H9 (cell line): Measurements from ENCODE around the gene IGF2R. TPM values are rescaled to one million over a fixed set of nuclear protein-coding genes. Genes with fewer than 3 reads are reported as not detected.
"Not testable (repeated sequence)": the region's sequence is repeated elsewhere in the genome, so short reads cannot be mapped to it uniquely, and the experiment has no call there.

Experiments used
- DNase-seq: peaks from one replicate; pipeline ENCODE4 v3.0.0-alpha.2; 2017
- H2AFZ ChIP-seq: one replicate; pipeline ENCODE4 v1.6.1; 2013; ENCODE audit warnings: mild to moderate bottlenecking, low read length, control low read depth, moderate library complexity
- H2AK5ac ChIP-seq: 2 replicates; pipeline ENCODE4 v1.6.1; 2013; ENCODE audit warnings: low read length, control low read depth, mixed read lengths; ENCODE audit not compliant: insufficient read length
- H2BK120ac ChIP-seq: one replicate; pipeline ENCODE4 v1.6.1; 2013; ENCODE audit warnings: low read depth, mild to moderate bottlenecking, low read length, control low read depth, inconsistent platforms; ENCODE audit not compliant: poor library complexity, severe bottlenecking
- H2BK12ac ChIP-seq: 2 replicates; pipeline ENCODE4 v1.6.1; 2013; ENCODE audit warnings: low read length, control low read depth, mixed read lengths, low read depth; ENCODE audit not compliant: insufficient read length
- H2BK15ac ChIP-seq: 2 replicates; pipeline ENCODE4 v1.6.1; 2013; ENCODE audit warnings: low read depth, low read length, control low read depth
- H2BK20ac ChIP-seq: one replicate; pipeline ENCODE4 v1.6.1; 2013; ENCODE audit warnings: low read depth, mild to moderate bottlenecking, low read length, control low read depth, inconsistent platforms; ENCODE audit not compliant: poor library complexity, severe bottlenecking
- H2BK5ac ChIP-seq: 2 replicates; pipeline ENCODE4 v1.6.1; 2013; ENCODE audit warnings: low read length, control low read depth, mixed read lengths; ENCODE audit not compliant: insufficient read length
- H3K14ac ChIP-seq: 2 replicates; pipeline ENCODE4 v1.6.1; 2013; ENCODE audit warnings: low read length, control low read depth; ENCODE audit not compliant: insufficient read depth
- H3K18ac ChIP-seq: 2 replicates; pipeline ENCODE4 v1.6.1; 2013; ENCODE audit warnings: low read depth, mild to moderate bottlenecking, mixed read lengths, low read length, control low read depth; ENCODE audit not compliant: insufficient read length
- H3K23ac ChIP-seq: 2 replicates; pipeline ENCODE4 v1.6.1; 2013; ENCODE audit warnings: low read length, control low read depth, mixed read lengths, low read depth; ENCODE audit not compliant: insufficient read length
- H3K23me2 ChIP-seq: 2 replicates; pipeline ENCODE4 v1.6.1; 2013; ENCODE audit warnings: low read depth, mild to moderate bottlenecking, mixed read lengths, low read length, control low read depth; ENCODE audit not compliant: insufficient read length, poor library complexity, severe bottlenecking
- H3K27ac ChIP-seq: 2 replicates; pipeline ENCODE4 v1.5.1; 2013; ENCODE audit warnings: low read length, control low read depth, mixed read lengths, low read depth; ENCODE audit not compliant: insufficient read length
- H3K27me3 ChIP-seq: 2 replicates; pipeline ENCODE4 v1.6.1; 2013; ENCODE audit warnings: low read length, control low read depth, inconsistent platforms; ENCODE audit not compliant: insufficient read depth
- H3K4ac ChIP-seq: 2 replicates; pipeline ENCODE4 v1.6.1; 2013; ENCODE audit warnings: low read depth, mild to moderate bottlenecking, control low read depth, inconsistent platforms, low read length, moderate library complexity
- H3K4me1 ChIP-seq: 2 replicates; pipeline ENCODE4 v1.6.1; 2013; ENCODE audit warnings: low read length, control low read depth, inconsistent platforms; ENCODE audit not compliant: insufficient read depth
- H3K4me2 ChIP-seq: 2 replicates; pipeline ENCODE4 v1.6.1; 2013; ENCODE audit warnings: low read length, control low read depth, mixed read lengths; ENCODE audit not compliant: insufficient read length, insufficient read depth
- H3K56ac ChIP-seq: 2 replicates; pipeline ENCODE4 v1.6.1; 2013; ENCODE audit warnings: low read depth, mild to moderate bottlenecking, mixed read lengths, low read length, control low read depth; ENCODE audit not compliant: insufficient read length
- H3K79me1 ChIP-seq: 2 replicates; pipeline ENCODE4 v1.6.1; 2013; ENCODE audit warnings: low read depth, mild to moderate bottlenecking, moderate library complexity, low read length, control low read depth, inconsistent platforms; ENCODE audit not compliant: insufficient read depth, poor library complexity, severe bottlenecking
- H3K79me2 ChIP-seq: 2 replicates; pipeline ENCODE4 v1.6.1; 2013; ENCODE audit warnings: low read length, control low read depth, inconsistent platforms; ENCODE audit not compliant: insufficient read depth
- H3K9ac ChIP-seq: 2 replicates; pipeline ENCODE4 v1.6.1; 2013; ENCODE audit warnings: low read length, control low read depth, mixed read lengths; ENCODE audit not compliant: insufficient read length; ENCODE audit errors: extremely low read depth
- H3K9me3 ChIP-seq: one replicate; pipeline ENCODE4 v1.6.1; 2013; ENCODE audit warnings: low read depth, low read length, inconsistent platforms; ENCODE audit not compliant: control insufficient read depth
- H3T11ph ChIP-seq: one replicate; pipeline ENCODE4 v1.6.1; 2013; ENCODE audit warnings: mild to moderate bottlenecking, low read length, control low read depth, inconsistent platforms
- H4K20me1 ChIP-seq: one replicate; pipeline ENCODE4 v1.6.1; 2013; ENCODE audit not compliant: control insufficient read depth, insufficient read length, insufficient read depth
- H4K5ac ChIP-seq: 2 replicates; pipeline ENCODE4 v1.6.1; 2013; ENCODE audit warnings: low read depth, mild to moderate bottlenecking, mixed read lengths, low read length, control low read depth; ENCODE audit not compliant: insufficient read length
- H4K8ac ChIP-seq: replicated peaks from 2 replicates; pipeline ENCODE4 v1.6.1; 2013; ENCODE audit warnings: low read length, control low read depth, mixed read lengths, low read depth; ENCODE audit not compliant: insufficient read length
- H4K91ac ChIP-seq: 2 replicates; pipeline ENCODE4 v1.6.1; 2013; ENCODE audit warnings: low read depth, mild to moderate bottlenecking, moderate library complexity, mixed read lengths, low read length, control low read depth; ENCODE audit not compliant: insufficient read length
- H3K27ac Mint-ChIP-seq, 3 experiments: 2 replicates in 2 of 3; 3 replicates in 1 of 3; pipeline ENCODE4 v1.8.0; 2020 to 2021; ENCODE audit warnings: mixed read lengths in 3 of 3, mild to moderate bottlenecking in 1 of 3, moderate library complexity in 1 of 3
- H3K27me3 Mint-ChIP-seq: 2 replicates; pipeline ENCODE4 v1.8.0; 2021; ENCODE audit warnings: low read depth, mild to moderate bottlenecking, moderate library complexity, mixed read lengths
- H3K36me3 Mint-ChIP-seq, 3 experiments: 2 replicates in 2 of 3; 3 replicates in 1 of 3; pipeline ENCODE4 v1.8.0; 2020 to 2021; ENCODE audit warnings: low read depth in 3 of 3, mixed read lengths in 3 of 3; ENCODE audit not compliant: insufficient read depth in 1 of 3
- H3K4me1 Mint-ChIP-seq, 2 experiments: 2 replicates each; pipeline ENCODE4 v1.8.0; 2020; ENCODE audit warnings: mixed read lengths in 2 of 2
- H3K4me3 Mint-ChIP-seq, 2 experiments: 2 replicates in 1 of 2; 3 replicates in 1 of 2; pipeline ENCODE4 v1.8.0; 2020 to 2021; ENCODE audit warnings: mild to moderate bottlenecking in 2 of 2, mixed read lengths in 2 of 2, moderate library complexity in 1 of 2
- H3K9me3 Mint-ChIP-seq, 2 experiments: 2 replicates in 1 of 2; 3 replicates in 1 of 2; pipeline ENCODE4 v1.8.0; 2020; ENCODE audit warnings: mild to moderate bottlenecking in 2 of 2, mixed read lengths in 2 of 2, moderate library complexity in 1 of 2
- WGBS: extraction: QIAGEN DNeasy Blood & Tissue Kit; methylation state at CpG from one replicate; pipeline ENCODE4 v1.1.7; 2013; ENCODE audit warnings: missing lambda C conversion rate, low lambda C conversion rate, mixed read lengths; ENCODE audit not compliant: insufficient read length; ENCODE audit errors: extremely low coverage; 5-methylcytosine and 5-hydroxymethylcytosine counted together
- total RNA-seq: library from RNA; stranded (reverse); gene quantifications from 2 replicates; pipeline ENCODE4 v1.2.1, GENCODE V29; 2021
- TF ChIP-seq, protein P1 (sequence below): fragments of 200-600 bp; sonication (generic); conservative IDR thresholded peaks from 3 replicates; pipeline ENCODE4 v1.8.0; 2021; ENCODE audit warnings: antibody characterized with exemption, mild to moderate bottlenecking

Gene IGF2R
- total RNA-seq, 1 experiment from 2014 or later: 66.7 TPM

DNA sequence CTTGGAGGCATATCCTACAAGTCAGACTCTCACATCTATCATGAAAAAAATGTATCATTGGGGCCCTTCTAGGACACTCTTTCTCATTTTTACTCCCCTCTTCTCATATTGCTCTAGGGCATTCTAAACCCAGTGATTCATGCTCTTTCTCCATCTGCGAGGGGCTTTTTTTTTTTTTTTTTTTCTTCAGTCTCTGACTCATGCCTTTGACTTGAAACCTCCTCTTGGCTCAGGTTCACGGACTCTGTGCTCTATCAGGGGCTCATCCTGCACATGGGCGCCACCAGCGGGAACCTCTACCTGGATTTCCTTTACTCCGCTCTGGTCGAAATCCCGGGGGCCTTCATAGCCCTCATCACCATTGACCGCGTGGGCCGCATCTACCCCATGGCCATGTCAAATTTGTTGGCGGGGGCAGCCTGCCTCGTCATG is 170.6 kb downstream of the IGF2R start:
- H4K91ac ChIP-seq: no peak overlapping the region
- no peak overlapping the region for H2BK5ac ChIP-seq
- no CpG with 5 or more reads among the region's 12 CpGs for WGBS
- no peak overlapping the region for H4K8ac ChIP-seq
- no peak for DNase-seq
- no peak overlapping the region for H2BK12ac ChIP-seq
- H3K4ac ChIP-seq: no peak overlapping the region
- H4K20me1 ChIP-seq: no peaks in the 10 kb centered on the region
- H3K9me3 Mint-ChIP-seq: peaks cover 0 to 2% of the 10 kb centered on the region in 2 experiments; a peak in 1 of 5 replicates
- TF ChIP-seq, protein P1, sequence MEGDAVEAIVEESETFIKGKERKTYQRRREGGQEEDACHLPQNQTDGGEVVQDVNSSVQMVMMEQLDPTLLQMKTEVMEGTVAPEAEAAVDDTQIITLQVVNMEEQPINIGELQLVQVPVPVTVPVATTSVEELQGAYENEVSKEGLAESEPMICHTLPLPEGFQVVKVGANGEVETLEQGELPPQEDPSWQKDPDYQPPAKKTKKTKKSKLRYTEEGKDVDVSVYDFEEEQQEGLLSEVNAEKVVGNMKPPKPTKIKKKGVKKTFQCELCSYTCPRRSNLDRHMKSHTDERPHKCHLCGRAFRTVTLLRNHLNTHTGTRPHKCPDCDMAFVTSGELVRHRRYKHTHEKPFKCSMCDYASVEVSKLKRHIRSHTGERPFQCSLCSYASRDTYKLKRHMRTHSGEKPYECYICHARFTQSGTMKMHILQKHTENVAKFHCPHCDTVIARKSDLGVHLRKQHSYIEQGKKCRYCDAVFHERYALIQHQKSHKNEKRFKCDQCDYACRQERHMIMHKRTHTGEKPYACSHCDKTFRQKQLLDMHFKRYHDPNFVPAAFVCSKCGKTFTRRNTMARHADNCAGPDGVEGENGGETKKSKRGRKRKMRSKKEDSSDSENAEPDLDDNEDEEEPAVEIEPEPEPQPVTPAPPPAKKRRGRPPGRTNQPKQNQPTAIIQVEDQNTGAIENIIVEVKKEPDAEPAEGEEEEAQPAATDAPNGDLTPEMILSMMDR: no peak
- no peak overlapping the region for H3K27ac ChIP-seq
- no peaks in the 10 kb centered on the region for H3K79me2 ChIP-seq
- no peak overlapping the region for H3K4me3 Mint-ChIP-seq
- H3T11ph ChIP-seq: no peak overlapping the region
- peaks cover 29 to 36% of the 10 kb centered on the region in 2 experiments for H3K4me1 Mint-ChIP-seq
- no peak overlapping the region for H3K4me2 ChIP-seq
- peaks cover 2% of the 10 kb centered on the region for H3K27me3 Mint-ChIP-seq
- no peaks in the 10 kb centered on the region for H3K27me3 ChIP-seq
- H3K36me3 Mint-ChIP-seq: 0 out of 7 replicates have a peak, but pooled peaks cover 0 to 2% (median 0%) of the 10 kb centered on the region in 3 experiments
- no peak overlapping the region for H3K14ac ChIP-seq
- no peak overlapping the region for H4K5ac ChIP-seq
- H3K23ac ChIP-seq: no peak overlapping the region
- H3K4me1 ChIP-seq: no peaks in the 10 kb centered on the region
- no peak overlapping the region for H2AFZ ChIP-seq
- no peaks in the 10 kb centered on the region for H3K9me3 ChIP-seq
- no peak overlapping the region for H2BK15ac ChIP-seq
- no peaks in the 10 kb centered on the region for H3K23me2 ChIP-seq
- no peak overlapping the region for H2BK120ac ChIP-seq
- no peak overlapping the region for H2AK5ac ChIP-seq
- H2BK20ac ChIP-seq: no peak overlapping the region
- H3K56ac ChIP-seq: no peak overlapping the region
- no peak overlapping the region for H3K18ac ChIP-seq
- H3K27ac Mint-ChIP-seq: peak overlapping the region in 1 of 3 experiments; percentile 20; a peak in 2 of 7 replicates
- H3K79me1 ChIP-seq: no peaks in the 10 kb centered on the region
- no peak overlapping the region for H3K9ac ChIP-seq

DNA sequence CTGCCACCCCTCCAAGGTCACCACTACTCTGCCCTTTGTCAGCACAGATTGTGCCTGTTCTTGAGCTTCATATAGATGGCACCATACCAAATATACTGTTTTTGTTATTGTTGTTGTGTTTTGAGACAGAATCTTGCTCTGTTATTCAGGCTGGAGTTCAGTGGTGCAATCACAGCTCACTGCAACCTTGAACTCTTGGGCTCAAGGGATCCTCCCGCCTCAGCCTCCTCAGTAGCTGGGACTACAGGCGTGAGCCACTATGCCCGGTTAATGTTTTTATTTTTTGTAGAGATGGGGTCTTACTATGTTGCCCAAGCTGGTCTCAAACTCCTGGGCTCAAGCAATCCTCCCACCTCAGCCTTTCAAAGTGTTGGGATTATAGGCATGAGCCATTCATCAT is 171.6 kb downstream of the IGF2R start:
- H3K4me1 ChIP-seq, H3K27ac ChIP-seq, H3K18ac ChIP-seq, H3K27me3 Mint-ChIP-seq, H3K27me3 ChIP-seq, H3K9ac ChIP-seq, H4K91ac ChIP-seq, H2BK20ac ChIP-seq, H2BK12ac ChIP-seq, H3K23ac ChIP-seq, H3K27ac Mint-ChIP-seq, H3K56ac ChIP-seq, H3K36me3 Mint-ChIP-seq, H3K4ac ChIP-seq, H3K14ac ChIP-seq, H2AFZ ChIP-seq, H4K5ac ChIP-seq, DNase-seq, H3T11ph ChIP-seq, H2BK15ac ChIP-seq, H4K8ac ChIP-seq, H4K20me1 ChIP-seq, H3K4me2 ChIP-seq, H3K4me3 Mint-ChIP-seq, H2AK5ac ChIP-seq, H2BK5ac ChIP-seq, H3K9me3 ChIP-seq, H3K9me3 Mint-ChIP-seq, H3K23me2 ChIP-seq, H3K79me1 ChIP-seq, H2BK120ac ChIP-seq, H3K79me2 ChIP-seq: not testable (repeated sequence)
- no CpG with 5 or more reads among the region's 3 CpGs for WGBS
- H3K4me1 Mint-ChIP-seq: peaks cover 25 to 31% of the 10 kb centered on the region in 2 experiments
